A673 (cell line): Measurements from ENCODE around the gene MTFR2. TPM values are rescaled to one million over a fixed set of nuclear protein-coding genes. Genes with fewer than 3 reads are reported as not detected.

Source experiments
- BruUV-seq: library from RNA; stranded (reverse); fragments of 400-500 nt; replicated peaks from 2 replicates; lab custom pipeline; 2021; lab: Mats Ljungman, UMichigan
- CTCF ChIA-PET: fragments of 300-600 bp; sonication (Branson Sonifier 250); formaldehyde crosslinking; loops from one replicate; lab custom pipeline; 2022; ENCODE audit warnings: antibody characterized with exemption; lab: Charles Lee
- POLR2A ChIA-PET: fragments of 300-600 bp; sonication (Branson Sonifier 250); formaldehyde crosslinking; loops from one replicate; lab custom pipeline; 2022; ENCODE audit warnings: antibody characterized with exemption; ENCODE audit not compliant: low non-redundant PET; lab: Charles Lee
- DNase-seq: peaks from one replicate; pipeline ENCODE4 v3.0.0-alpha.2; 2015; ENCODE audit warnings: low spot score
- H3K27ac ChIP-seq: fragments of 200-600 bp; sonication (generic); 2 replicates; pipeline ENCODE4 v1.5.1; 2016; ENCODE audit warnings: mixed run types, low read depth, mild to moderate bottlenecking, mixed read lengths, antibody characterized with exemption, low read length; ENCODE audit not compliant: poor library complexity, severe bottlenecking
- H3K27me3 ChIP-seq: fragments of 200-600 bp; sonication (generic); replicated peaks from 2 replicates; pipeline ENCODE4 v1.6.1; 2017; ENCODE audit warnings: mixed run types, low read depth, mild to moderate bottlenecking, mixed read lengths, antibody characterized with exemption, low read length; ENCODE audit not compliant: insufficient read depth, poor library complexity
- H3K36me3 ChIP-seq: fragments of 200-600 bp; sonication (generic); 2 replicates; pipeline ENCODE4 v1.6.1; 2016; ENCODE audit warnings: mixed run types, mild to moderate bottlenecking, mixed read lengths, antibody characterized with exemption, low read length; ENCODE audit not compliant: insufficient read depth, poor library complexity, severe bottlenecking
- H3K4me1 ChIP-seq: fragments of 200-600 bp; sonication (generic); 2 replicates; pipeline ENCODE4 v1.6.1; 2017; ENCODE audit warnings: mixed run types, mild to moderate bottlenecking, mixed read lengths, antibody characterized with exemption, low read length; ENCODE audit not compliant: insufficient read depth, poor library complexity, severe bottlenecking
- H3K4me3 ChIP-seq: fragments of 200-600 bp; sonication (generic); 2 replicates; pipeline ENCODE4 v1.5.1; 2016; ENCODE audit warnings: low read depth, mixed run types, mild to moderate bottlenecking, mixed read lengths, low read length; ENCODE audit not compliant: poor library complexity, severe bottlenecking
- H3K9me3 ChIP-seq: fragments of 200-600 bp; sonication (generic); 2 replicates; pipeline ENCODE4 v1.6.1; 2016; ENCODE audit warnings: mixed run types, low read depth, mild to moderate bottlenecking, mixed read lengths, antibody characterized with exemption, low read length; ENCODE audit not compliant: poor library complexity, severe bottlenecking
- CTCF ChIP-seq: fragments of 300-800, 200-600 bp; sonication (generic); conservative IDR thresholded peaks from 2 replicates; pipeline ENCODE4 v1.5.1; 2017; ENCODE audit warnings: low read depth, mild to moderate bottlenecking, antibody characterized with exemption, low read length, moderate library complexity, mixed read lengths
- EZH2 ChIP-seq: fragments of 200-600 bp; sonication (generic); IDR thresholded peaks from 2 replicates; pipeline ENCODE4 v1.6.1; 2017; ENCODE audit warnings: borderline replicate concordance, low read depth, mild to moderate bottlenecking, mixed read lengths, antibody characterized with exemption, low read length; ENCODE audit not compliant: poor library complexity, severe bottlenecking
- intact Hi-C: fragments of 100-400 bp; cut with micrococcal nuclease; formaldehyde crosslinking; loops from one replicate; pipeline ENCODE4 v1.10.0; 2022; ENCODE audit not compliant: unreplicated experiment
- total RNA-seq: library from RNA; stranded (reverse); gene quantifications from 2 replicates; pipeline ENCODE4 v1.2.3, GENCODE V29; 2021

MTFR2 gene
- total RNA-seq, 1 experiment from 2014 or later: 12.6 TPM

GRCh38 chr6:136181512-136181833 lies 68.6 kb downstream of the MTFR2 start:
- DNase-seq: no peak
- CTCF ChIA-PET: no interaction called here
- POLR2A ChIA-PET: no interaction called here
- H3K27me3 ChIP-seq: peaks cover 18% of the 10 kb centered on the region
- no peaks in the 10 kb centered on the region for H3K9me3 ChIP-seq
- intact Hi-C loops: no loop called here
- H3K27ac ChIP-seq: no peak overlapping the region
- H3K36me3 ChIP-seq: no peaks in the 10 kb centered on the region
- TF ChIP-seq EZH2: no peak
- no peak for TF ChIP-seq CTCF
- no TSS peak for BruUV-seq
- no peaks in the 10 kb centered on the region for H3K4me1 ChIP-seq
- no peak overlapping the region for H3K4me3 ChIP-seq

Other genes with a start within 250 kb of the MTFR2 start
- gene BCLAF1, start 39.5 kb upstream of the MTFR2 start, total RNA-seq: 272 and 284 TPM in 2 replicates